ENCODE measurements around the gene KLHL4.
"Not testable (repeated sequence)": the region's sequence is repeated elsewhere in the genome, so short reads cannot be mapped to it uniquely, and the experiment has no call there.

The KLHL4 gene

GRCh38 chrX:87517571-87518141, at the start of gene KLHL4:
Gene KLHL4, plus strand, starts transcription at chrX:87517802. Its CDS starts 92 bp downstream, at chrX:87517894.
- DNase-seq = no peak

GRCh38 chrX:87468941-87469340, 48.7 kb upstream of the KLHL4 start:
- no peak for DNase-seq

- no peak for DNase-seq
Observed at GRCh38 chrX:87475793-87476192, 41.8 kb upstream of the KLHL4 start.

- DNase-seq = not testable (repeated sequence)
Observed at GRCh38 chrX:87478703-87479102, 38.9 kb upstream of the KLHL4 start.

GRCh38 chrX:87489071-87489470, 28.5 kb upstream of the KLHL4 start:
- no peak for DNase-seq

GRCh38 chrX:87515836-87516235, 1.8 kb upstream of the KLHL4 start:
- no peak for DNase-seq

- DNase-seq = no peak
Observed at GRCh38 chrX:87516717-87517121, 883 bp upstream of the KLHL4 start.

- DNase-seq = no peak
Observed at GRCh38 chrX:87518504-87518903, 902 bp downstream of the KLHL4 start.

- DNase-seq = no peak
Observed at GRCh38 chrX:87525771-87526229, 8.2 kb downstream of the KLHL4 start.

- no peak for DNase-seq
Observed at GRCh38 chrX:87526281-87526680, 8.7 kb downstream of the KLHL4 start.

GRCh38 chrX:87528487-87528886, 10.9 kb downstream of the KLHL4 start:
- DNase-seq = no peak

- DNase-seq = no peak
Observed at GRCh38 chrX:87571964-87572363, 54.4 kb downstream of the KLHL4 start.

- DNase-seq = no peak
Observed at GRCh38 chrX:87572901-87573300, 55.3 kb downstream of the KLHL4 start.

- no peak for DNase-seq
Observed at GRCh38 chrX:87578978-87579377, 61.4 kb downstream of the KLHL4 start.

GRCh38 chrX:87580862-87581261, 63.3 kb downstream of the KLHL4 start:
- no peak for DNase-seq

GRCh38 chrX:87582453-87582852, 64.9 kb downstream of the KLHL4 start:
- DNase-seq = no peak

- peak; percentile 18 for DNase-seq
Observed at GRCh38 chrX:87583679-87584078, 66.1 kb downstream of the KLHL4 start.

GRCh38 chrX:87616371-87616770, 98.8 kb downstream of the KLHL4 start:
- DNase-seq = no peak

GRCh38 chrX:87621697-87622096, 104.1 kb downstream of the KLHL4 start:
- no peak for DNase-seq

- no peak for DNase-seq
Observed at GRCh38 chrX:87626996-87627395, 109.4 kb downstream of the KLHL4 start.

- no peak for DNase-seq
Observed at GRCh38 chrX:87634361-87634760, 116.8 kb downstream of the KLHL4 start.

- DNase-seq = no peak
Observed at GRCh38 chrX:87636533-87636932, 118.9 kb downstream of the KLHL4 start.

GRCh38 chrX:87641439-87641838, 123.8 kb downstream of the KLHL4 start:
- not testable (repeated sequence) for DNase-seq

GRCh38 chrX:87661761-87662160, 144.2 kb downstream of the KLHL4 start:
- DNase-seq = no peak

- DNase-seq = no peak
Observed at GRCh38 chrX:87663421-87663820, 145.8 kb downstream of the KLHL4 start.
